ENCODE measurements around the gene ZNF747.

Gene ZNF747

DNA sequence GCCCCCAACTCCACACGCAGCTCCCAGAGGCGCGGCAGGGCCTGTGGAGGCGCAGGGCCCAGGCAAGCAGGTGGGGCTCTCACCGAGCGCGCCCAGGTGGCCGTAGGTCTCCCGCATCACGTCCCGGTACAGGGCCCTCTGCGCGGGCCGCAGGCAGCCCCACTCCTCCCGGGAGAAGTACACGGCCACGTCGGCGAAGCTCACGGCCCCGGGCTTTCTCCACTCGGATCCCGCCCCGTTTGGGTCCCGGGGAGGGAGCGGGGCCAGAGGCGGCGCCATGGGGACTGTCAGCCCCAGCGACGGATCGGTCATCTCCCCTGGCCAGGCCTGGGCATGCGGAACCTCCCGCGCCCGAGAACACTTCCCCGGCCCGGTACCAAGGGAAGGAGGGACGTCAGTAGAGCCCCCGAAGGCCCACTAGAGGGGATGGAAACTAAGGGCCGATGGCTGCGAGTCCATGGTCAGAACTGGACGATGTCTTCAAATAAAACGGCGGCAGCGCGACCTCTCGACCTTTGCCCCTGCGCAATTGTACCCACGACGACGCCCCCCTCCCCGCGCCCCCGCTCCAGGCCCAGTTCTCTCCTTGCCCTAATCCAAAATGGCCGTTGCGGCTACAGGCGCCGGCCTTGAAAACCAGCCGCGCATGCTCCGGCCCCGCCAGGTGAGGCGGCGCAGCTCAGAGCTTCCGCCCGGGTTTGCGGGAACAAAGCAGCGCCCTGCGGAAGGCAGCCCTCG, at the start of gene ZNF747:
ZNF747 (minus strand) TSS at position 491 of the 738 bp plus-strand sequence; CDS start at position 312, 179 bp downstream.
- DNase-seq (ENCODE audit: low read depth), result peak; percentile 86

DNA sequence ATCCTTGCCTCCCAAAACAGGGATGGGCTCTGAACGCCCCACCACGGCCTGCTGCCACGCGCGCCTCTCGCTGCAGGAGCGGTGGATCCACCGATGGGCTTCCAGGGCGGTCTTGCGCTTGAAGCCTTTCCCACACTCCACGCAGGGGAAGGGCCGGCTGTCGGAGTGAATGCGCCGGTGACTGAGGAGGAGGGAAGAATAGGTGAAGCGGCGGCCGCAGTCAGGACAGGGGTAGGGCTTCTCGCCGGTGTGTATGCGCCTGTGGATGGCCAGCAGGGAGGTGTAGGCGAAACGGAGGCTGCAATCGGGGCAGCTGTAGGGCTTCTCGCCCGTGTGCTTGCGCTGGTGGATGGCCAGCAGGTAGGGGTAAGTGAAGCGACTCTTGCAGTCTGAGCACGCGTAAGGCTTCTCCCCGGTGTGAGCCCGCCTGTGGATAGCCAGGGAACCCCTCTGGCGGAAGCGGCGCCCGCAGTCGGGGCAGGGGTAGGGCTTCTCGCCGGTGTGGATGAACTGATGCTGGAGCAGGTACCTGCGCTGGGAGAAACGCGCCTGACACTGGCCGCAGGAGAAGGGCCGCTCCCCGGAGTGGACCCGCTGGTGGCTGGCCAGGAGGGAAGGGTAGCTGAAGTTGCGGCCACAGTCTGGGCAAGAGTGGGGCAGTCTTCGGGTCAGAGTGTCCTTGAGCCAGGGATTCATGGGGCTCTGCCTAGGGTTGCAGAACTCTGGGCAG, 48.1 kb upstream of the ZNF747 start:
- DNase-seq (ENCODE audit: low read depth), result no peak

DNA sequence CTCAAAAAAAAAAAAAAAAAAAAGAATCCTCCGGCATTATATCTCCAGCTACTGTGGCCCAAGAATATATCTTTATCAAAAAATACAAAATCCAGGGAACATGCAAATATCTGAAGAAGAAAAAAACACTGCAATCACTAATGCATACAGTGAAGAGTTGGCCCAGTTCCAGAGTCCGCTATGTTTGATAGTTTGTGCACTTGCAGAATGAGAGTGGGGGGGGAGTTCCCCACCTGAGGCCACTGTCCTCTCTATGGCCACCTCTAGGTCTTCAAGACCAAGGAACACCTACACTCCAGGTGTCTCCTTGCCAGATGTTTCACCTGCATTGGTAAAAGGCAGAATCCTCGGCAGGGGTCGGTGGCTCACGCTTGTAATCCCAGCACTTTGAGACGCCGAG, 46.8 kb upstream of the ZNF747 start:
- no peak for DNase-seq (ENCODE audit: low read depth)

DNA sequence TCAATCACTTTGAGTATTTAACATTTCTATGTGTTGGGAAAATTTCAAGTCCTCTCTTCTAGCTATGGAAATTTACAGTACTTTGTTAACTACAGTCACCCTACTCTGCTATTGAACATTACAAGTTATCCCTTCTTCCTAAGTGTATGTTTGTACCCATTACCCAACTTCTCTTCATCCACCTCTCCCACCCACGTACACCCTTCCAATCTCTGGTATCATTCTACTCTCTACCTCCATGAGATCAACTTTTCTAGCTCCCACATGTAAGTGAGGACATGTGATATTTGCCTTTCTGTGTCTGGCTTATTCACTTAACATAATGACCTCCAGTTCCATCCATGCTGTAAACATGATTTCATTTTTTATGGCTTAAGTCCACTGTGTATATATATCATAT, 40.0 kb upstream of the ZNF747 start:
- no peak for DNase-seq (ENCODE audit: low read depth)

DNA sequence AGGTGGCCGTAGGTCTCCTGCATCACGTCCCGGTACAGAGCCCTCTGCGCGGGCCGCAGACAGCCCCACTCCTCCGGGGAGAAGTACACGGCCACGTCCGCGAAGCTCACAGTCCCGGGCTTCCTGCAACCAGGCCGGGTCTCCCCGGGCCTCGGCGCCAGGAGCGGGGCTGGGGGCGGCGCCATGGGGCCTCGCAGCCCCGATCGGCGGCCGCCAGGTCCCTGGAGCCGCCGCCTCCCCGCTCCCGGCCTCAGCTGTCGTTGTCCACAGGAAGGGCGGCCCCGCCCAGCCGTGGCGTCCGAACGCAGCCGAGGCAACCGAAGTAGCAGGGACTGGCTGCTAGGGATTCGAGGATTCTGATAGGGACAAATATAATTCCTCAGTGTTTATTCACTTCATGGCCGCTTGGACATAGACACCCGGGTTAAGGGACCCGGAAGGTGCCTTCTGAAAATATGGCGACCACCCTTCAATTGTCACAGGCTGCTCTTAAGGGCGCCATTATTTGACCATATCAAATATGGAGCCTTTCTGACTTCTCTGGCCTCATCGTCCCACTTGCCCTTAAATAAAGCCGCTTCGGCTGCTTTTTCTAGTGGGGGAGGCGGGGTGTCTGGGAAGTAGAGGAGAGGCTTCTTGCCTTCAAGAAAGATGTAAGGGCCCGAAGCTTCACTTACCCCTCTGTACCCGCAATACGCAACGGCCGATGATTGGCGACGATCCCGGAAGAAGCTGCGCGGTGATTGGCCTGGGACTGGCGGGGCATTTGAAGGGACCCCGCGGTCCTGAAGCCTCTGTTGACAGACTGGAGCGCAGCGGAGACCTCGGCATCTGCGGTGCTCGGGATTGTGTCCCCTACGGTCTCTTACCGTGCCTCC, 37.0 kb upstream of the ZNF747 start, which contains the start of gene ZNF688:
ZNF688 (minus strand) TSS at position 270 of the 878 bp plus-strand sequence; CDS start at position 185, 85 bp downstream.
- peak; percentile 93 for DNase-seq (ENCODE audit: low read depth)

DNA sequence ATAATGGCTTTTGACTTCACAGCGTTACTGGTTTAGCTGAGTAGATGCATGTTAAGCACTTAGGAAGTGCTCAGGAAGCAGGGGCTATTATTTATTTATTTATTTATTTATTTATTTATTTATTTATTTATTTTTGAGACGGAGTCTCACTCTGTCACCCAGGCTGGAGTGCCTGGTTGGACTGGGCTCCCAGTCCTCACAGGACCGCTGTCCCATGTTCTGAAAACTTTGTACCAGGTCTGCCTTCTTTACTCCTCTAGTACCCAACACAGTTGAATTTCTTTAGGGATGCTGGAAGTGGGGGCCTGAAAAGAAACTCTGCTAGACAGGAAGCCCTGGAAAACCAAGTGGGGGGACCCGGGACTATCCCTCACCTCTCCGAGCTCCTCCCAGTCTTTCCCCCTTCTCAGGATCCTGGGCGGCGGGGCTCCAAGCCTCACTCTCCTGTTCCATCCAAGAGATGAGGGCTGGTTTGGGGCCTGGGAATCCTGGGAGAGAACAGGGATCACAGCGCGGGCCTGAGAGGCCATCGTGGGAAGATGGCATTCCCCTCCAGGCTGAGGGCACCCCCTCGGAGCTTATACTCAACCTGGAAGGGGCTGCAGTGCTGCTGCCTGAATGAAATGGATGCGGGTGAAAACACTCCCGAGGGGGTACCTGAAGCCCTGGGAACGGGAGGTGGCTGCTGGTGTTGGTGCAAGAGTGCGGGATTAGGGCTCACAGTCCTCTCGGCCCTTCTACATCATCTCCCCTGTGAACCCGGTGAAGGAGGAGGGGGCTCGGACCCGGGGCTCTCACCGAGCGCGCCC, 36.2 kb upstream of the ZNF747 start:
- DNase-seq (ENCODE audit: low read depth), result no peak

DNA sequence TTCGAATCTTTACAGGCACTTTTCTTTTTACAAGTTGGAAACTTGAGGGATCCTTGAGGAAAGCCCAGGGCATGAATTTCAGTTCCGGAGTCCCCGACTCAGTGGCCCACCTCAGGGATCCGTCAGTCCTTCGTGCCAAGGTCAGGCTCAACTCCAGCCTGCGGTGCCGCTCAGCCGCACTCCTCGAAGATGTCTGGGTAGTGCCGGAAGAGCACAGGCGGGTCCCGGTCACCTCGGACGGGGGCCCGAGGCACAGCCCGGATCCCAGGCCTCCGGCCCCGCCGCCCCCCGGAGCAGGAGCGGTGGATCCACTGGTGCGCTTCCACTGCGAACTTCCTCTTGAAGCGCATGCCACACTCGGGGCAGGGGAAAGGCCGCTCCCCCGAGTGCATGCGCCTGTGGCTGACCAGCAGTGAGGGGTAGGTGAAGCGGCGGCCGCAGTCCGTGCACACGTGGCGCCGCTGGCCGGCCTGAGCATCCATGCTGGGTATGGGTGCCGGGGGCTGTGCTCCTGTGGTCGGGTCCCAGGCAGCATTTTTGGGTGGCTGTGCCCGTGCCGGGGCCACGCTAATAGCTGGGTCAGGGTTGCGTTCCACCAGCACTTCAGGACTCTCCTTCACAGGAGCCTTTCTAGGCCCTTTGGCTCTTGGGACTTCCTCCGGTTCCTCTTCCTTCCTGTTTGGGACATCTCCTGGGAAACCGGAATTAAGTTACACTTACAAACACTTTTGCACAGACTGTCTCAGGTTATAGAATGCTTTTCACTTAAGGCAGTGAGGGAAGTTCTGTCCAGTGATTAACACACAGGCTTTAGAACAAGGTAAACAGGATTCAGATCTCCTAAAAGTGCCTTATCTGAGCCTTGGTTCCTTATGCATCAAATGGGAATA, 35.3 kb upstream of the ZNF747 start:
- DNase-seq (ENCODE audit: low read depth), result no peak

DNA sequence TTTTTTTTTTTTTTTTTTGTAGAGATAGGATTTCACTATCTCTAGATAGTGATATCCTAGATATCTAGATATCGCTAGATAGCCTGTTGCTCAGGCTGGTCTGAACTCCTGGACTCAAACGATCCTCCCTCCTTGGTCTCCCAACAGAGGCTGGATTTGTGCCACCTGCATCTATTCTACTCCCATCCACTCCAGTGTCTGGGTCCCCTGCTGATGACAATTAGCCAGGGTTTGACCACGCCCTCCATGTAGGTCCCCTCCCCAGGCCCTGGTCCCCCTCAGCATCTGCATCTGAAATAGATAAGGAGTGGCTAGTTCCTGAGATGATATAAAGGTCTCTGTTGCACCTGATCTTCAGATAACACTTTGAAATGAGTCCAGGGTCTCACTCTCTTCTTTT, 34.6 kb upstream of the ZNF747 start:
- no peak for DNase-seq (ENCODE audit: low read depth)

DNA sequence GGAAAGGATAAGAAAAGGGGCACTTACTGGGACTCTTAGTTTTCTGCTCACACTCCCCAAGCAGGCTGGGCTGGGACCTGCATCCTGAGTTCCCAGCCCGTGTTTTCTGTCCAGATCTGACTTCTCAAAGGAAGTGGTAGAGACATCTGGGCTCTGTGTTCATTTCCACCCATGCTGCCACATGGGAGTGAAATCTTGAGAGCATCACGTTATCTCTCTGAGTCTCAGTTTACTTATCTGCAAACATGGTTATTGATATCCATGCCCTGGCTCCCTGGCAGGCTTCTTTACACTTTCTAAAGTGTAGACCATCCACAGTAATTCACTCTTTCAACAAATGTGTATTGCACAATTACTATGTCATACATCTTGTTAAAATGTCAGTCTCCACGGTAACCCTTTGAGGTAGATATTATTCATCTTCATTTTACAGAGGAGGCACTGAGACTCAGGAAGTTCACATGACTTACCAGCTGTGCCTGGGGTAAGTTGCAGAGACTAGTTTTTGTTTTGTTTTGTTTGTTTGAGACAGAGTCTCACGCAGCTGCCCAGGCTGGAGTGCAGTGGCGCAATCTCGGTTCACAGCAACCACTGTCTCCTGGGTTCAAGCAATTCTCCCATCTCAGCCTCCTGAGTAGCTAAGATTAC, 33.5 kb upstream of the ZNF747 start:
- peak; percentile 27 for DNase-seq (ENCODE audit: low read depth)

DNA sequence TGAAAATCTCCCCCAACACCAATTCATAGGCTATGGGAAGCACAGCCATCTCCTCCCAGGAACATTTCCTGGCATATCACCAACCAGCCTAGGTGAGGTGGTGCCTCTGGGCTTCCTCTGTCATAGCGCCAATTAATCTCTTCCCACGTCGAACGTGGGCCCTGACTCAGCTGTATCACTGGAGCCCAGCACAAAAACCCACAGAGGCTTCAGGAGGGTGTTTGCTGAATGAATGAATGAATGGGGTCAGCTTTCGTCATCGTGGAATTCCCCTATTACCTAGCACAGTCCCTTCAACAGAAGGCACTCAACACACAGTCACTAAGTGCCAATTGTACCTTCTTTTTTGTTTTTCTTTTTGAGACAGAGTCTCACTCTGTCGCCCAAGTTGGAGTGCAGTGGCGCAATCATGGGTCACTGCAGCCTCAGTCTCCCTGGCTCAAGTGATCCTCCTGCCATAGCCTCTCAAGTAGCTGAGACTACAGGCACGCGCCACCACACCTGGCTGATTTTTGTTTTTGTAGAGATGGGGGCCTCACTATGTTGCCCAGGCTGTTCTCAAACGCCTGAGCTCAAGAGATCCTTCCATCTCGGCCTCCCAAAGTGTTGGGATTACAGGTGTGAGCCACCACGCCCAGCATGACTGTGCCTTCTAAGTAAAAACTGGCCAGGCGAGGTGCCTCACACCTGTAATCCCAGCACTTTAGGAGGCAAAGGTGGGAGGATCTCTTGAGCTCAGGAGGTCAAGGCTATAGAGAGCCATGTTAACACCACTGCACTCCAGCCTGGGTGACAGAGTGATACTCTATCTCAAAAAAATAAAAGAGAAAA, 32.7 kb upstream of the ZNF747 start:
- peak; percentile 47 for DNase-seq (ENCODE audit: low read depth)

DNA sequence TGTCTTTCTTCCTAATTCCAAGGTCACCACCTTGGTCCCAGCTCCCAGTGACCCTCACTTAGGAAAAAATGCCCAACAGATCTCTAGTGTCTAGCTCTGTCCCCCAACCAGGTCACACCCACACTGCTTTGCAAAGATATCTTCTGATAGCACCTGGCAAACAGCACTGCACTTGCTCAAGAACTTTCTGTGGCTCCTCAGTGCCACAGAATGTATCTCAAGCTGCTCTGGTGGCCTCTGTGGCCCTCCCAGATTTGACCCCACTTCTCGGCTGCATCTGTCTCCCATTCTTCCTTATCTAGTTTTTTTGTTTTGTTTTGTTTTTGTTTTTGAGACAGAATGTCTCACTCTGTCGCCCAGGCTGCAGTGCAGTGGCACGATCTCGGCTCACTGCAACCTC, 31.9 kb upstream of the ZNF747 start:
- no peak for DNase-seq (ENCODE audit: low read depth)

DNA sequence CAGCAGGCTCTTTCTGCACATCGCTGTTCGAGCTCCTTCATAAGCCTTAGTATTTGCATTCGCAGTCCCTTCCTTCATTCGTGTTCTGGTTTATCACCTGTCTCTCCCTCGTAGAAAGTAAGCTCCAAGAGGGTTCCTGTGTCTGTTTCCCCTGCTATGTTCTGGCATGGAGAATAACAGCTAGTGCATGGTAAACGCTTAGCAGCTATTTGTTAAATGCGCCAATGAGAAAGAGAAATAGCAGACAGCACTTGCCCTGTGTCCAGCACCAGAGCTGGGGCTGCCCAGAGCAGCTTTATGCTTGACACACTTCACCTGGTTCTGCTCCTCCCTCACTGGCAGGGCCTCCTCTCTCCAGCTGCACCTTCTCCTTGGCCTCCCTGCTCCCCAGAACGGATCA, 31.3 kb upstream of the ZNF747 start:
- no peak for DNase-seq (ENCODE audit: low read depth)

DNA sequence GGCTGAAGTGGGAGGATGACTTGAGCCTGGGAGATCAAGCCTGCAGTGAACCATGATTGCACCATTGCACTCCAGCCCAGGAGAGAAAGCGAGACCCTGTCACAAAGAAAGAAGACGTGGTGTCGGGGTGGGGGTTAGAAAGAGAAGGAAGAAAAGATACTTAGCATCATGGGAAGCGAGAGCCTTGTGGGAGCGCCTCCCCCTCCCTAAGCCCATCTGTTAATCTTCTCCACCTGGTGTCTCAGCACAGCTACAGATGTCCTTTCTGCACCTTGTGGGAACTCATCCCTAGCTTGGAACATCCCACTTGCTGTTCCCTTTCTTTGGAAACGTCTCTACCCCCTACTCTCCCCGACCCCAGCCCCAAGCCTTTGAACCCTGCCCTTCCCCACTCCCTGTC, 30.9 kb upstream of the ZNF747 start:
- DNase-seq (ENCODE audit: low read depth), result no peak

DNA sequence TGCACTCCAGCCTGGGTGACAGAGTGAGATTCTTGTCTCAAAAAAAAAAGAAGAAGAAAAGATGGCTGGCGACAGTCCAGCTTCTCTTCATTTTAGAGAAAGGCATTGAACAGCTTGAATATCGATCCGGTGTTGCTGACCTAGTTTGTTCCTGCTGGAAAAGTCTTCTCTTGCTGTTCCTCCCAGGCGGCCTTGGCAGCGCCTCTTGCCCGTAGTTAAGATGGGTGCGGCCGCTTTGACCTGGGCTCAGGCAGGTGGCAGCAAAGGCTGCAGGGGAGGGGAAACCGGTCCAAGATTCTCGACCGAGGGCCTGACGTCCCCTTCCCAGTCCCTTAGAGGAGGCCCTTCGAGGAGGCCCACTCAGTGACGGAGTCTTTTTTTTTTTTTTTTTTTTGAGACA, 27.4 kb upstream of the ZNF747 start:
- no peak for DNase-seq (ENCODE audit: low read depth)

DNA sequence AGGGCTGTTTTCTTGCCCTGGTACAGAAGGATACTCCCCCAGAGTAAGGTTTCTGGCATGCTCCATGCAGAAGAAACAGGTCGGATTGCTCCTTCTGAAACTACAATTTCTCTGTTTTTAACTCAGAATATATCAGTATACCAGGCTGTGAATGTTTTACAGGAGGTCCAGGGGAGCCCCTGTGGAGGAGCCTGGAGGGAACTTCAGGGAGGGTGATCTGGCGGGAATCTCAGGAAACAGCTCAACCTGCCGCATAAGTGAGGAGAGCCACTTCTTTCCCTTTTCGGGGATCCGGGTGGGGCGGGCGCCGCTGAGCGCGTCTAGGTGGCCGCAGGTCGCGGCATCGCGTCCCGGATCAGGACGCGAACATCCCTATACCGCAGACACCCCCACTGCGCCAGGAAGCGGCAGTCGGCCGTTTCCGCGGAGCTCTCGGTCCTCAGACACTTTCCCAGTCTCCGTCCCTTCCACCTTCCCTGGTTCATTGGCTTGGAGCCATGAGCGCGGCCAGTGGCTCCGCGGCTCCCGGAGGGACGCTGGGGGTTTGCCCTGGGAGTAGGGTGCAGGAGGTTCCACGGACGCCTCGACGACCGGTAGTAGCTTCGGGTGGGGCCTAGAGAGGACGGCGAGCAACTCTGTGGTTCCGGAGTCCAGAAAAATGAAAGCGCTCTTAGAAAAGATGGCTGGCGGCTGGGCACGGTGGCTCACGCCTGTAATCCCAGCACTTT, 26.6 kb upstream of the ZNF747 start:
- DNase-seq (ENCODE audit: low read depth), result no peak

DNA sequence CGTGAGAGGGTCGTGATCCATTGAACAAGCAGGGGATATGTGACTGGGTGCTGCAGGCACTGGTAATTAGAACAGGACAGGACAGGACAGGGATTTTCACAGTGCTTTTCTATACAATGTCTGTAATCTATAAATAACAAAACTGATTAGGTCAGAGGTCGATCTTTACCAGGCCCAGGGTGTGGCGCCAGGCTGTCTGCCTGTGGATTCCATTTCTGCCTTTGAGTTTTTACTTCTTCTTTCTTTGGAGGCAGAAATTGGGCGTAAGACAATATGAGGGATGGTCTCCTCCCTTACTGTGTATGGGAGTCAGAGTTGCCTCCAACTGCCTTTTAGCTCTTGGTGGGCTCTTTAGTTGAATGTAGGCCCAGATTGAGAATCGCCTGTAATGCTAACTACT, 25.0 kb upstream of the ZNF747 start:
- DNase-seq (ENCODE audit: low read depth), result no peak

DNA sequence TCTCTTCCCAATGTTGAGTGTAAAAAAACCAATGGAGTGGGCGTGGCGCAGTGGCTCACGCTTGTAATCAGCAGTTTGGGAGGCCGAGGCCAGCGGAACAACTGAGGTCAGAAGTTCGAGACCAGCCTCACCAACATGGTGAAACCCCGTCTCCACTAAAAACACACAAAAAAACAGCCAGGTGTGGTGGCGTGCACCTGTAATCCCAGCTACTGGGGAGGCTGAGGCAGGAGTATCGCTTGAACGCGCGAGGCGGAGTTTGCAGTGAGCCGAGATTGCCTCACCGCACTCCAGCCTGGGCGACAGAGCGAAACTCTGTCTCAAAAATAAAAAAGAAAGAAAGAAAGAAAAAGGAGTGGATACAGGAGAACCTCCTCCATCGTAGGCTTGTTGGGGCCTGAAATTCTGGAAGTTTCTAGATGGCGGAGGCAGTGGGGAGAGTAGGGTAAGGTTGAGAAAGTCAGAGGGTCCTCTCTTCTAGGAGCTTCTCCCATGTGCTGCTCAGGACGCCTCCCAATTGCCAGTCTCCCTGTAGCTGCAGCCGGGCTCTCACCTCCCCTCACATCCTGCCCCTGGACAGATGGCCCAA, 24.2 kb upstream of the ZNF747 start:
- no peak for DNase-seq (ENCODE audit: low read depth)

Measured in activated gamma-delta T cell treated with anti-CD3 and anti-CD28 coated beads, Interleukin-2, amount 50 U/mL, for 16 hours (primary cell).